Muscle of leg (tissue), 11 donors: ENCODE data around the gene RAB21. TPM values are rescaled to one million over a fixed set of nuclear protein-coding genes. Genes with fewer than 3 reads are reported as not detected.

ENCODE experiments used
- DNase-seq: peaks from one replicate; pipeline ENCODE4 v3.0.0; 2013
- H3K27ac ChIP-seq: one replicate; pipeline ENCODE4 v1.5.1; 2013; ENCODE audit warnings: mild to moderate bottlenecking, low read length, control low read depth
- H3K27me3 ChIP-seq: one replicate; pipeline ENCODE4 v1.6.1; 2013; ENCODE audit warnings: low read length; ENCODE audit not compliant: control insufficient read depth, insufficient read depth
- H3K36me3 ChIP-seq: one replicate; pipeline ENCODE4 v1.6.1; 2013; ENCODE audit warnings: low read length; ENCODE audit not compliant: control insufficient read depth, insufficient read depth
- H3K4me1 ChIP-seq: one replicate; pipeline ENCODE4 v1.6.1; 2013; ENCODE audit warnings: low read length; ENCODE audit not compliant: control insufficient read depth, insufficient read depth
- H3K4me3 ChIP-seq: one replicate; pipeline ENCODE4 v1.5.1; 2013; ENCODE audit warnings: low read length, control low read depth
- H3K9me3 ChIP-seq: replicated peaks from 2 replicates; pipeline ENCODE4 v1.6.1; 2013; ENCODE audit warnings: low read depth, low read length; ENCODE audit not compliant: control insufficient read depth
- WGBS: methylation state at CpG from one replicate; pipeline ENCODE4 v1.1.5; 2013; ENCODE audit warnings: missing lambda C conversion rate; ENCODE audit not compliant: insufficient coverage; 5-methylcytosine and 5-hydroxymethylcytosine counted together
- polyA plus RNA-seq, 8 donors: library from polyadenylated mRNA; unstranded; fragments of 120-200 nt; gene quantifications; one replicate each; pipeline versions ENCODE4 v1.2.1 to v1.2.3, GENCODE V29; 2013; ENCODE audit warnings: inconsistent platforms in 1 of 8, low replicate concordance in 1 of 8; ENCODE audit not compliant: insufficient read length in 8 of 8, insufficient read depth in 1 of 8
- total RNA-seq: library from RNA; stranded (reverse); fragments of 120-200 nt; gene quantifications from one replicate; pipeline ENCODE4 v1.2.4, GENCODE V29; 2013

Gene RAB21
- total and polyA plus RNA-seq, 9 donors, result 30.1 to 44.4 (median 34.9) TPM

DNA sequence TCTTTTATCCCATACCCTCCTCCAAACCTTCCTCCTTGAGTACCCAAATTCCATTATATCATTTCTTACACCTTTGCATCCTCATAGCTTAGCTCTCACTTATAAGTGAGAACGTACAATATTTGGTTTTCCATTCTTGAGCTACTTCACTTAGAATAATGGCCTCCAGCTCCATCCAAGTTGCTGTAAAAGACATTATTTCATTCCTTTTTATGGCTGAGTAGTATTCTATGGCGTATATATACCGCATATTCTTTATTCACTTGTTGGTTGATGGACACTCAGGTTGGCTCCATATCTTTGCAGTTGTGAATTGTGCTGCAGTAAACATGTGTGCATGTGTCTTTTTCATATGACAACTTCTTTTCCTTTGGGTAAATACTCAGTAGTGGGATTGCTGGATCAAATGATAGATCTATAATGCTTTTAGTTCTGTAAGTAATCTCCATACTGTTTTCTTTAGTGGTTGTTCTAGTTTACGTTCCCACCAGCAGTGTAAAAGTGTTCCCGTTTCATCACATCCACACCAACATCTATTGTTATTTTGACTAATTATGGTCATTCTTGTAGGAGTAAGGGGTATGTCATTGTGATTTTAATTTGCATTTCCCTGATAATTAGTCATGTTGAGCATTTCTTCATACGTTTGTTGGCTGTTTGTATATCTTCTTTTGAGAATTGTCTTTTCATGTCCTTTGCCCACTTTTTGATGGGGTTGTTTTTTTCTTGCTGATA is 10.1 kb downstream of the RAB21 start:
- Histone ChIP-seq H3K36me3 (no peaks in the 10 kb centered on the region), H3K9me3 (no peaks in the 10 kb centered on the region), H3K4me1 (no peaks in the 10 kb centered on the region), H3K4me3 (no peak overlapping the region), H3K27ac (no peak overlapping the region), H3K27me3 (no peaks in the 10 kb centered on the region)
- no peak for DNase-seq
- WGBS, result no CpG with 5 or more reads among the region's 6 CpGs

DNA sequence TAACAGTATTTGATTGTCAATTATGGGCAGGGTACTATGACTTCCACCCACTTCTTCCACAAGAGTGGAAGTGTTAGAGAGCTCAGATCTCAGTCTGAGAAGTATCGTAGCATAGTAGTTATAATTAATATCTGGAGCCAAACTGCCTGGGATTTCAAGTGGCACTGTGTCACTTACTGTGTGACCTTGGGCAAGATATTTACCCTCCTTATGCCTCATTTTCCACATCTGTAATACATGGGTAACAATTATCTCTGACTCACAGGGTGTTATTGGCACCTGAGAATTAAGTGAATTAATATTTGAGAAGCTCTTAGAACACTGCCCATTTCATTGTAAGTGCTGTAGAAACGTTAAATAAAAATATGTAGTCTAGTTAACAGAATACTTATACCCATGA is 11.5 kb downstream of the RAB21 start:
- Histone ChIP-seq H3K4me3 (no peak overlapping the region), H3K27me3 (no peaks in the 10 kb centered on the region), H3K4me1 (no peaks in the 10 kb centered on the region), H3K27ac (no peak overlapping the region), H3K36me3 (no peaks in the 10 kb centered on the region), H3K9me3 (no peaks in the 10 kb centered on the region)
- WGBS, result no CpG with 5 or more reads among the region's 2 CpGs
- DNase-seq, result no peak

DNA sequence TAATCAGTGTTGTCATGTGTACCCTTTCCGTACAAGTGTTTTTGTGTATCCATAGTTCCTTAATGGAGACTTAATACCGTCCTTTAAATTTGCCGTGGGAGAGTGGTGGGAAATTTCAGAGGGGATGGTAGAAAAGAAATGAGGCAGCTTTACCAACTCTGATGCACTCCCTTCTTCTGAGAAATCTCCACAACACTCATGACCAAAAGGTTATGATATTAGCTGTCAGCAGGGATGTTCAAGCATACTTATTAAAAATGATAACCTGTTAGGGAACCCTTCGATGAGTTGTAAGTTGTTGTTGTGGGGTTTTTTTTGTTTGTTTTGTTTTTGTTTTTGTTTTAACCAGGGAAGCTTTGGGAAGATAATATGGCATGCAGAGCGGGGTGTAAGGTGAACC is 12.5 kb downstream of the RAB21 start:
- no peak for DNase-seq
- WGBS, result 86% methylated on average over 2 of the region's 5 CpGs
- no peak overlapping the region for H3K27ac ChIP-seq
- H3K9me3 ChIP-seq, result no peaks in the 10 kb centered on the region
- peaks cover 4% of the 10 kb centered on the region for H3K36me3 ChIP-seq
- H3K4me1 ChIP-seq, result no peaks in the 10 kb centered on the region
- H3K27me3 ChIP-seq, result no peaks in the 10 kb centered on the region
- H3K4me3 ChIP-seq, result no peak overlapping the region

DNA sequence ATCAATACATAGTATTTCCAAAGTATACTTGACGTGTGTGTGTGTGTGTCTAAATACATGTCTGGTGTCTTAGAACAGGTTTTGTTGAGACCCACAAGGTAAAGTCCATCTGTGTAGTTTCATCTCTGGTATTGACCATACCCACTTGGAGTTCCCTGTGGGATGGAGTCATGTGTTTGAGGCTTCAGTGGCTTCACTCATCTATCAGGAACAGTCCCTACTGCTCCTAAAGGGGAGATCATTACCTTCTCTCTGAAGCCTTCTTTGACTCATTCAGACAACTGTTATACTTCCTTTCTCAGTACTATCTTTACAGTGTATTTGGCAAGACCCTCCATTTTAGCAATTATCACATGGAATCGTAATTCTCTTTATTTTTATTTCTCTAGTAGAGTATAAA is 14.2 kb downstream of the RAB21 start:
- Histone ChIP-seq H3K4me1 (no peaks in the 10 kb centered on the region), H3K36me3 (peaks cover 7% of the 10 kb centered on the region), H3K27me3 (no peaks in the 10 kb centered on the region), H3K4me3 (no peak overlapping the region), H3K27ac (no peak overlapping the region), H3K9me3 (no peaks in the 10 kb centered on the region)
- DNase-seq, result no peak
- no CpG with 5 or more reads among the region's 2 CpGs for WGBS

DNA sequence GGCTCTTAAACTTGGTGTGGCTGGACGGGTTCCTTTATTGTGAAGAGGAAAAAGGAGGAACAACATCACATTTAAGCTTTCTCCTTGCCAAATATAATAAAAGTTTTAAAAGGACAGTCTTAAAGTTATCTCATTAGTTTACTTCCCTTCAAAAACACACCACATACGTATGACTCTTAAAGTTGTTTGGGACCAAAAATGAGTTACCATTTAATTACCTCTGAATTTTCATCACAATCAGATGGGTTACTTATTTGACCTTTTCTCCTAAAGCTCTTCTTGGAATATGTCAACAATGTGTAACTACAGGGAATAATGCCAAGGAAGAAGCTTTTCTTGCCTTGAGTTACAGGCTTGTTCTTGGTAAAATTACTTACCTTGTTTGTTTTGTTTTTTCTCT is 16.4 kb downstream of the RAB21 start:
- no peak overlapping the region for H3K4me3 ChIP-seq
- H3K4me1 ChIP-seq, result no peaks in the 10 kb centered on the region
- no peak for DNase-seq
- peaks cover 10% of the 10 kb centered on the region for H3K36me3 ChIP-seq
- H3K27ac ChIP-seq, result no peak overlapping the region
- no CpG with 5 or more reads among the region's 2 CpGs for WGBS
- H3K27me3 ChIP-seq, result no peaks in the 10 kb centered on the region
- H3K9me3 ChIP-seq, result no peaks in the 10 kb centered on the region

DNA sequence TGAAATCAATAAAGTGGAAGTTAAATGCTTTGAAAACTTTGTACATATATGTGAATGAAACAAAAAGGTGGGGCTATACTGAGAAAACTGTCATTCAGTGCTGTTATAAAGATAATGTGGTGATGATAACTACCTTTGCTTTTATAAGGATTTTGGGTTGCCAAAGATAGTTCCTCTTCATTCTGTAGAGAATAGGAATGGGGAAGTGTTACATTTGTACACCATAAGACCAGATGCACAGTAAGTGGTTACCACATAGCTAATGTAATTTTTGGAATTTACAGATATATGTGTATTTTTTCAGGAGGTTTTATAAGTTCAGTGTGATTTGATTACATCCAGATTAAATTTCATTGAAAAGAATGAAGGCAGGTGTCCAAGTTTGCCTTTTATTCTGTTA is 18.1 kb downstream of the RAB21 start:
- H3K36me3 ChIP-seq, result peaks cover 10% of the 10 kb centered on the region

DNA sequence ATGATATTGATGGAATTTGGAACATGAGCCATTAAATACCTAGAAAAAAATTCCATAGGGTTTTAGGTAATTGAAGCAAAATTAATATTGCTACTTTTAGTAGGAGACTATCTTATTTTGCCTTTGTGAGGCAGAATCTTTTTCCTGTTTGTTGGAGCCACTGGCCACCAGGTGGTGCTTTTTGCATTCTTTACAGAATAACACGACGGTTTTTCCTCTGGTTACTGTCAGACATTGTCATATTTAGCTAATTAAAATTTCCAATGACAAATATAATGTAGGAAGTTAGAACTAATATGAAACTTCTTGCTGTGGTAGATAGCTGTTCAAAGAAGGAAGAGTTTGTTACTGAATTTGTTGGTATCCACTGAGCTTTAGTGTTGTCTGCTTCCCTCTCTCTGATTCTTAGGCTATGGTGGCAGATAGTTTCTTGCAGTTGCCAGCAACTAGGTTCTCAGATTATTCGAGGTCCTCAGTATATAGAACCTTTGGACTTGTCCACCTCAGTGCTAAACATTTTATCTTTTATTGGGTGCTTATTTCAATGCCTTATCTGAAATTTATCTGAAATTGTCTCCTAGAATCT is 25.7 kb downstream of the RAB21 start:
- WGBS, result no CpG with 5 or more reads among the region's 3 CpGs
- Histone ChIP-seq H3K4me1 (no peaks in the 10 kb centered on the region), H3K27ac (no peak overlapping the region), H3K9me3 (no peaks in the 10 kb centered on the region), H3K4me3 (no peak overlapping the region), H3K27me3 (no peaks in the 10 kb centered on the region), H3K36me3 (peaks cover 8% of the 10 kb centered on the region)
- DNase-seq, result peak; percentile 49

More for the DNA sequence above, 18.1 kb downstream of the RAB21 start:
- H3K4me1 ChIP-seq, result no peaks in the 10 kb centered on the region
- no peak overlapping the region for H3K27ac ChIP-seq
- H3K27me3 ChIP-seq, result no peaks in the 10 kb centered on the region
- no peaks in the 10 kb centered on the region for H3K9me3 ChIP-seq
- no peak for DNase-seq
- H3K4me3 ChIP-seq, result no peak overlapping the region

DNA sequence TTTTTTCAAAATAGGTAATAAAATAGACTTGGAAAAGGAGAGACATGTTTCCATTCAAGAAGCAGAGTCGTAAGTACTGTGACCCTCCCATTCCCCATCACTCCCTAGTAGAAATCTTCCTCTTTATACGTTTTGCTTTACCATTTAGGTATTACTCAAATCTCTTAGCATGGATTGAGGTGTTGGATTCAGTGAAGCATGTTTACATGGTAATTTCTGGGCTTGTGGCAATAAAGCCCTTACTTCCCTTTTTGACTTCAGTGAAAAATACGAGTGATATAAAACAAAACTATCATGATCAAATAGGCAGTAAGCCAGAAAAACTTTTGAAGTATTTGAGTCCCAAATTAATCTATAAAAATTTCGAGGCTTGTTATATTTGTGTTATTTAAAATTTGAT is 27.4 kb downstream of the RAB21 start:
- Histone ChIP-seq H3K4me3 (no peak overlapping the region), H3K9me3 (no peaks in the 10 kb centered on the region), H3K27ac (no peak overlapping the region), H3K27me3 (no peaks in the 10 kb centered on the region), H3K4me1 (no peaks in the 10 kb centered on the region), H3K36me3 (peaks cover 10% of the 10 kb centered on the region)
- no peak for DNase-seq
- WGBS, result no CpG with 5 or more reads among the region's 4 CpGs

DNA sequence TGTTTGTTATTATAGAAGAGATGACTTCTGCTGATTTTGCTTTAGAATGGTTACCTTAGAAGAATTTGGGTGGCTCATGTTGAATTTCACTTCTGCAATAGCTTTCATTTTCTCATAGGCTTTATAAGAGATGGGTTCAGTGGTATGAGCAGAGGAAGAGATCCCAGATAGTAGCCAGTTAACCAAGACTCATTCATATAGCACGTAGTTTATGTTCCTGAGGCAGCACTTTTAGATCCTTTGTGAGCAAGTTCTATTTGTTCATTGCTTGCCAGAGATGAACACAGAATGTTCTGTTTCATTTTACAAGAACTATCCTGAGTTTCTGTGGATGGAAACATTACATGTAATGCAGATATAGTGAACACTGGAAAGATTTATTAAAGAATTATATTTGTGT is 32.2 kb downstream of the RAB21 start:
- Histone ChIP-seq H3K4me3 (no peak overlapping the region), H3K36me3 (peaks cover 7% of the 10 kb centered on the region), H3K4me1 (no peaks in the 10 kb centered on the region), H3K27ac (no peak overlapping the region), H3K9me3 (no peaks in the 10 kb centered on the region), H3K27me3 (no peaks in the 10 kb centered on the region)
- WGBS, result no CpG with 5 or more reads among the region's 1 CpG
- DNase-seq, result no peak

DNA sequence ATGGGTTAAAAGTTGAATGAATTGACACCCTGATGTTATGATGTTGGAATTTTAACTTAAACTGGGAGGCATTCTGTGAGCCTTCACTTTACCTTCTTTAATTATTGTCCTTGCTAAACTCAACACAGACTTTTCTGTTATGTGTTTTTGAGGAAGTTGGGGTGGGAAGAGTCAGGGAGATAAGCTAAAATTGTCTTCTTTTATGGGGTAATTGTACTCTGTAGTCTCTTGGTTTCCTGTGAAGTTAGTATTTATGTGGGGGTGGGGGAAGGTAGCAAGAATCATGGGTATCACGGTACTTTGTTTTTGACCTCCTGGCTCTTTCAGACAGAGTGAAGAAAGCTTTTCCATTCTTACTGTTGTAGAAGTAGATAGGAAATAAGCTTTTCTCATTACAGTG is 32.9 kb downstream of the RAB21 start:
- peaks cover 7% of the 10 kb centered on the region for H3K36me3 ChIP-seq
- H3K4me3 ChIP-seq, result no peak overlapping the region
- no CpG with 5 or more reads among the region's 1 CpG for WGBS
- H3K27me3 ChIP-seq, result no peaks in the 10 kb centered on the region
- no peak overlapping the region for H3K27ac ChIP-seq
- H3K9me3 ChIP-seq, result no peaks in the 10 kb centered on the region
- H3K4me1 ChIP-seq, result no peaks in the 10 kb centered on the region
- DNase-seq, result no peak
